Activated T-helper 1 cell treated with anti-CD3 and anti-CD28 coated beads, Interleukin-12 subunit alpha, Interleukin-12 subunit beta, Interleukin-2, Interleukin-4 antibody, amounts not matched to agents 30 ng/mL and 10 ng/mL and 1 ng/mL, durations not matched to agents 14 hours and 24 hours and 36 hours (primary cell): ENCODE data around the gene ODF4. TPM values are rescaled to one million over a fixed set of nuclear protein-coding genes. Genes with fewer than 3 reads are reported as not detected.
"Not testable (repeated sequence)": the region's sequence is repeated elsewhere in the genome, so short reads cannot be mapped to it uniquely, and the experiment has no call there.

ENCODE experiments used
- DNase-seq: peaks from one replicate; pipeline ENCODE4 v3.0.0; 2021; ENCODE audit warnings: low spot score
- H3K27ac Mint-ChIP-seq: one replicate; pipeline ENCODE4 v1.8.0; 2021; ENCODE audit warnings: mild to moderate bottlenecking, mixed read lengths
- H3K27me3 Mint-ChIP-seq: one replicate; pipeline ENCODE4 v1.8.0; 2022; ENCODE audit warnings: mild to moderate bottlenecking, moderate library complexity, mixed read lengths; ENCODE audit not compliant: insufficient read depth
- H3K36me3 Mint-ChIP-seq: one replicate; pipeline ENCODE4 v1.8.0; 2021; ENCODE audit warnings: low read depth, mixed read lengths
- H3K4me1 Mint-ChIP-seq: one replicate; pipeline ENCODE4 v1.8.0; 2021; ENCODE audit warnings: low read depth, mixed read lengths
- H3K4me3 Mint-ChIP-seq: one replicate; pipeline ENCODE4 v1.8.0; 2021; ENCODE audit warnings: mild to moderate bottlenecking, moderate library complexity, mixed read lengths
- H3K9me3 Mint-ChIP-seq: one replicate; pipeline ENCODE4 v1.8.0; 2021; ENCODE audit warnings: mixed read lengths
- intact Hi-C: fragments of 100-400 bp; cut with micrococcal nuclease; formaldehyde crosslinking; loops from one replicate; pipeline ENCODE4 v1.15.1; 2024
- total RNA-seq: library from RNA; stranded (reverse); gene quantifications from 2 replicates; pipeline ENCODE4 v1.2.3, GENCODE V29; 2022

The ODF4 gene
- total RNA-seq, 1 donor from 2014 or later, result not detected

DNA sequence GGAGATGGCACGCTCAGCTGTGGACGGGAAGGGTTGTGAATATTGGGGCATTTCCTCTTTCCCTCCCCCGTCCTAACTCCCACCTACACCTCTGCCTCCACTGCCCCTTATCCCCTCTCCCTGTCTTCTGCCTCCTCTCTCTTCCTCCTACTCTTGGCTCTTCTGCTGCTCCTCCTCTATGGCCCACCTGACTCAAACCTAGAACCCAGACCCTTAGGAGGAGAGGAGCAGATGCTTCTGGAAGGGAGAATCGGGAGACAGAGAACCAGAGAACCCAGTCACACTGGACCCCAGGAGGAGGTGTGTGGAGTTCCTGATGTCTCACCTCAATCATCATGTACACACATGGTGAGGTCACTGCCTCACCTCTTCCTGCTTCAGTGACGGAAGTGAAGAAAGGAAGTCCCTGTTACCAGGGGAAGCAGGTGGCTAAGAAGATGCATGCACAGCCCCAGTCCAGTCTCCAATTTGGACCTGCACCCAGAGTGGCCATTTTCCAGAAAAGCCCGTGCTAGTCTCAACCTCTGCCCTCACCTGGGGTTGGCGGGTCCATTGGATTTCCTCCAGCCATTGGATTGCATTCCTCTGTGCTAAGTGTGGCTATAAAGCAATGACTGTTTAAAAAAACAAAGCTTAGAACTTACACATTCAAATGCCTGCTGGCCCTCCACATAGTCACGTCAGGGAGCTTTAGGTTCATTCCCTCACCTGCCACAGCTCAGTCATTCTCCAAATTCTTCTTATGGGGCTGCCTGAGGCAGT lies 54.0 kb downstream of the ODF4 start:
- no peak for DNase-seq
- peaks cover 17% of the 10 kb centered on the region for H3K27me3 Mint-ChIP-seq
- no peaks in the 10 kb centered on the region for H3K9me3 Mint-ChIP-seq
- H3K36me3 Mint-ChIP-seq, result no peaks in the 10 kb centered on the region
- intact Hi-C loops, result no loop called here
- H3K27ac Mint-ChIP-seq, result peak overlapping the region; percentile 44
- no peak overlapping the region for H3K4me3 Mint-ChIP-seq
- peaks cover 10% of the 10 kb centered on the region for H3K4me1 Mint-ChIP-seq

DNA sequence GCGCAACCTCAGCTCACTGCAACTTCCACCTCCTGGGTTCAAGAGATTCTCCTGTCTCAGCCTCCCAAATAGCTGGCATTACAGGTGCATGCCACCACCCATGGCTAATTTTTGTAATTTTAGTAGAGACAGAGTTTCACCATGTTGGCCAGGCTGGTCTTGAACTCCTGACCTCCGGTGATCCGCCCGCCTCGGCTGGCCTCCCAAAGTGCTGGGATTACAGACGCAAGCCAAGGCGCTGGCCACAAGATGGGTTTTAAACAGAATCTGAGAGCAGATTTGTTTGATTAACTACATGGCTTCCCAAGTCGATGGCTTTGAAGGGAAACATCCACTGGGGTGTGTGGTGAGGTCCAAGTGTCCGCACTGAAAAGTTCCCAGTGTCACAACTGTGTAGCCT lies 54.9 kb downstream of the ODF4 start:
- H3K4me1 Mint-ChIP-seq, H3K27ac Mint-ChIP-seq, DNase-seq, H3K9me3 Mint-ChIP-seq, intact Hi-C loops, H3K4me3 Mint-ChIP-seq, H3K36me3 Mint-ChIP-seq: not testable (repeated sequence)
- peaks cover 17% of the 10 kb centered on the region for H3K27me3 Mint-ChIP-seq

Other genes with a start within 250 kb of the ODF4 start
- gene ALOXE3, start 221.3 kb upstream of the ODF4 start, total RNA-seq, result 0.10 TPM in 1 of 2 replicates, not detected in the other
- gene HES7, start 215.7 kb upstream of the ODF4 start, total RNA-seq, result 0.88 and 1.8 TPM in 2 replicates
- 36.9 and 37.4 TPM in 2 replicates for gene PER1, start 187.4 kb upstream of the ODF4 start, total RNA-seq
- 54.7 and 55.9 TPM in 2 replicates for gene VAMP2, start 176.9 kb upstream of the ODF4 start, total RNA-seq
- 19.3 and 20.8 TPM in 2 replicates for gene TMEM107, start 163.5 kb upstream of the ODF4 start, total RNA-seq
- gene BORCS6, start 149.7 kb upstream of the ODF4 start, total RNA-seq, result 6.3 and 6.7 TPM in 2 replicates
- gene AURKB, start 129.3 kb upstream of the ODF4 start, total RNA-seq, result 82.2 and 88.7 TPM in 2 replicates
- gene CTC1, start 91.8 kb upstream of the ODF4 start, total RNA-seq, result 68.5 and 76.3 TPM in 2 replicates
- gene PFAS, start 90.6 kb upstream of the ODF4 start, total RNA-seq, result 189 and 204 TPM in 2 replicates
- 52.9 and 57.9 TPM in 2 replicates for gene RANGRF, start 51.2 kb upstream of the ODF4 start, total RNA-seq
- 5.3 and 5.5 TPM in 2 replicates for gene SLC25A35, start 44.4 kb upstream of the ODF4 start, total RNA-seq
- not detected in 2 replicates for gene ARHGEF15, start 29.6 kb upstream of the ODF4 start, total RNA-seq
- 2,163 and 2,185 TPM in 2 replicates for gene RPL26, start 43.4 kb downstream of the ODF4 start, total RNA-seq
- not detected in 2 replicates for gene RNF222, start 58.0 kb downstream of the ODF4 start, total RNA-seq
- gene NDEL1, start 96.0 kb downstream of the ODF4 start, total RNA-seq, result 72.4 and 75.4 TPM in 2 replicates